Inflammatory macrophage treated with lipopolysaccharide for 4 hours (primary cell): ENCODE measurements around the gene GTF3C5.
A peak's percentile ranks its signal among the peaks of the same experiment; 100 is the strongest.
"Not testable (repeated sequence)": the region's sequence is repeated elsewhere in the genome, so short reads cannot be mapped to it uniquely, and the experiment has no call there.

Source experiments
- DNase-seq: peaks from one replicate; pipeline ENCODE4 v3.0.0-alpha.2; 2020

The GTF3C5 gene

GRCh38 chr9:133030317-133031129 lies at the start of gene GTF3C5:
Gene GTF3C5, plus strand, starts transcription at chr9:133030997. Its CDS starts 15 bp downstream, at chr9:133031012.
- peak; percentile 99 for DNase-seq

GRCh38 chr9:132982458-132982857 lies 48.3 kb upstream of the GTF3C5 start:
- no peak for DNase-seq

- no peak for DNase-seq
These were observed 47.2 kb upstream of the GTF3C5 start for GRCh38 chr9:132983491-132984201.

GRCh38 chr9:132984202-132985070 lies 46.4 kb upstream of the GTF3C5 start:
- no peak for DNase-seq

GRCh38 chr9:132985071-132985350 lies 45.8 kb upstream of the GTF3C5 start:
- DNase-seq: no peak

GRCh38 chr9:132985489-132985888 lies 45.3 kb upstream of the GTF3C5 start:
- DNase-seq: no peak

GRCh38 chr9:132986114-132986513 lies 44.7 kb upstream of the GTF3C5 start:
- no peak for DNase-seq

GRCh38 chr9:132986640-132987620 lies 43.9 kb upstream of the GTF3C5 start:
- DNase-seq: no peak

GRCh38 chr9:132988244-132989013 lies 42.4 kb upstream of the GTF3C5 start:
- DNase-seq: no peak

- DNase-seq: no peak
These were observed 41.8 kb upstream of the GTF3C5 start for GRCh38 chr9:132989014-132989310.

GRCh38 chr9:132989414-132989996 lies 41.3 kb upstream of the GTF3C5 start:
- no peak for DNase-seq

- DNase-seq: not testable (repeated sequence)
These were observed 40.7 kb upstream of the GTF3C5 start for GRCh38 chr9:132989998-132990557.

GRCh38 chr9:132990781-132991180 lies 40.0 kb upstream of the GTF3C5 start:
- DNase-seq: no peak

GRCh38 chr9:132991351-132992300 lies 39.2 kb upstream of the GTF3C5 start:
- DNase-seq: no peak

GRCh38 chr9:132993511-132993939 lies 37.3 kb upstream of the GTF3C5 start:
- DNase-seq: no peak

GRCh38 chr9:132994410-132995120 lies 36.2 kb upstream of the GTF3C5 start:
- peak; percentile 84 for DNase-seq

- DNase-seq: no peak
These were observed 35.7 kb upstream of the GTF3C5 start for GRCh38 chr9:132995121-132995420.

- DNase-seq: no peak
These were observed 34.9 kb upstream of the GTF3C5 start for GRCh38 chr9:132995879-132996278.

- no peak for DNase-seq
These were observed 34.3 kb upstream of the GTF3C5 start for GRCh38 chr9:132996526-132996925.
